Myometrial cell (primary cell): Measurements from ENCODE around the gene DKKL1. TPM values are rescaled to one million over a fixed set of nuclear protein-coding genes. Genes with fewer than 3 reads are reported as not detected.

Source experiments
- total RNA-seq: library from RNA; depleted of rRNA; stranded (reverse); fragments of >200 nt; gene quantifications from 2 replicates; pipeline ENCODE4 v1.2.3, GENCODE V29; 2015

The DKKL1 gene
- 0.29 TPM in 1 of 2 replicates, not detected in the other for total RNA-seq

DNA sequence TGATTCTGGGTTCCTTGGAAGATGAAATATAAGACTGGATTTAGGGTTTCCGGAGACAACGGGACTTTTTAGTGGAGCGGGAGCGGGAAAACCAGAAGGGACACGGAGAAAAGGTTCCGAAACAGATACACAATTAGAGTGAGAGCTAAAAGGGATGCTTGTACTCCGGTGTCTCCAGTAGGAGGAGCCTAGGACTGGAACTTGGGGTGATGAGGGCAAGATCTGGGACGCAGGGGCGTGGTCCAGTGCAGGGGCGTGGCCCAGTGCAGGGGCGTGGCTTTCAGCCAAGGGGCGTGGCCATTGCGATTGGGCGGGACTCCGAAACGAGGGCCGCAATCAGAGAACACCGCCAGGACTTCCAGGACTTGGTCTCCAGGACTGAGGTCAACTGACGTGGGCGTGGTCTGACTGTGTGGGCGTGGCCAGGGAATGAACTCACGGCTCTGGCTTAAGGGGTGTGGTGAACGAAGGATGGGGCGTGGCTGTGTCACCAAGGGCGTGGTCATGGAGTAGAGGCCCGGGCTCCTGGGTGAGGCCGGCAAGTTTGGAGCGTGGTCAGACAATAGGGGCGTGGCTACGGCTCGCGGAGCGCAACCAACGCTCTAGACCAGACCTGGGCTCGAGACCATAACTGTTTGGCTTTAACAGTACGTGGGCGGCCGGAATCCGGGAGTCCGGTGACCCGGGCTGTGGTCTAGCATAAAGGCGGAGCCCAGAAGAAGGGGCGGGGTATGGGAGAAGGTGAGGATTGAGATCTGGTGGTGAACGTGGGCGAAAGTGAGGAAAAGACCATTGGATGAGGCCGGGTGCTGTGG is at the start of gene DKKL1:
TSS of gene DKKL1 (plus strand) at position 610 of the 815 bp plus-strand sequence. CDS start at position 732, 122 bp downstream.

GRCh38 chr19:49324801-49325576 is 38.7 kb upstream of the DKKL1 start, which contains the start of gene SLC6A16:
Gene SLC6A16, minus strand, starts transcription at chr19:49325191. Its CDS starts 13,844 bp downstream, at chr19:49311347.

DNA sequence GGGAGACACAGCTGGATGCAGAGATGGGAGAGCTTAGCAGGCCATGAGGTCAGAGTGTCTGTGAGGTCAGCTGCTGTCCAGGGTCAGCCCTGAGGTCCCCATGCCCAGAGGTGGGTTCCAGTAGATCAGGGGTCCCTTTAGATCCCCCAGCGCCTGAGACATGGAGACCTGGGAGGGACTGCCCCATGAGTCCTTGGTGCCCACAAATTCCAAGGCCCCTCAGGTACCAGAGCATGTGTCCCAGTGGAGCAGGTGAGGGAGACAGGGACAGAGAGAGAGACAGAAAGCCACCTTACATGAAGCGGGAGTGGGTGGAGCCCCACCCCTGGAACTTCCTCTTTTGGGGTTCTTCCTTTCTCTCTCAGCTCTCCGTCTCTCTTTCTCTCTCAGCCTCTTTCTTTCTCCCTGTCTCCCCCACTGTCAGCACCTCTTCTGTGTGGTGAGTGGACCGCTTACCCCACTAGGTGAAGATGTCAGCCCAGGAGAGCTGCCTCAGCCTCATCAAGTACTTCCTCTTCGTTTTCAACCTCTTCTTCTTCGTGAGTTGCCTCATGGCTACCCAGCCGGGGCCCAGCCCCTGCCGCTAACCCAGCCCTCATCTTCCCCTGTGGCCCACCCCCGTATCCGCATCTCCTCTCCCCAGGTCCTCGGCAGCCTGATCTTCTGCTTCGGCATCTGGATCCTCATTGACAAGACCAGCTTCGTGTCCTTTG is 28.4 kb upstream of the DKKL1 start, which contains the start of gene CD37:
TSS of gene CD37 (plus strand) at position 336 of the 713 bp plus-strand sequence. CDS start at position 471, 135 bp downstream.

GRCh38 chr19:49362048-49362928 is 1.4 kb upstream of the DKKL1 start, which contains the start of gene TEAD2:
Gene TEAD2, minus strand, starts transcription at chr19:49362416. Its CDS starts 2,341 bp downstream, at chr19:49360075.

GRCh38 chr19:49387936-49388372 is 24.3 kb downstream of the DKKL1 start, which contains the start of gene KASH5:
Gene KASH5, plus strand, starts transcription at chr19:49388249. Its CDS starts 2,635 bp downstream, at chr19:49390884.

DNA sequence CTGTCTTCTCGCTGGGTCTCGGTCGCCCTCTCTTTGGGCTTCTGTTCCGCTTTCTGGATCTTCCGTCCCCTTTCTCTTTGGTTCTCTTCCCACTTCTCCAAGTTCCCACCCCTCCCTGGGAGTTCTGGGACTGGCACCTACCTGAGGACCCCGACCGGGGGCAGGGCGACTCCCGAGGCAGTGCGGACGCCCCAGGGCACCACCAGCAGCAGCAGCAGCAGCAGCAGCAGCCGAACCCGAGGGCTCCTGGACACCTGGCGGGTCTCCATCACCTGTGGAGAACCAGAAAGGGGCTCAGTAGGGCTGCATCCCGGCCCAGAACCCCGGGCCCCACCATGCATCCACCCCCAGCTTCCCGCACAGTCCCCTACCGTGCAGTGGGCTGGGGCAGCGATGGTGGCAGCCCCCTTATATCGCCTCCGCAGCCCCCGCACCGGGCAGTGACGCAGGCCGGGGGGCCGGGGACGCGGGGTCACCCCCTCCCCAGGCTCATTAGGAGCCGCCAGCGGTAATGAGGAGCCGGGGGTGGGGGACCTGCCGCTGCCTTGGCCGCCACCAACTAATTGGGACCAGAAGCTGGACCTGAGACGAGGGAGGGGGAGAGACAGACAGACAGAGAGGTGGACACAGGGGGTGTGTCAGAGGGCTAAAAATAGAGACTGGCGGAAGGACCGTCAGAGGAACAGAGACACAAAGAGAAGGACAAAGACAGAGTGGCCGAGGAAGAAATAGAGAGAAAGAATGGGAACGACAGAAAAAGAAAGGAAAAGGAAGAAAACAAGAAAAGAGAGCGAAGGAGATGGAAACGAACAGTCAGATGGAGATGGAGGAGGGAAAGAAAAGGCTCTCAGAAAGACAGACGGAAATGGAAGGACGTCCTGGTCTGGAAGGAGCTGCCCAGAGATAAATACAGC is 59.7 kb downstream of the DKKL1 start, which contains the start of gene PTH2:
TSS of gene PTH2 (minus strand) at position 371 of the 914 bp plus-strand sequence. CDS start at position 269, 102 bp downstream.

Other genes with a start within 250 kb of the DKKL1 start
- gene LIN7B, start 249.5 kb upstream of the DKKL1 start, total RNA-seq: 16.5 and 21.0 TPM in 2 replicates
- gene C19orf73, start 244.7 kb upstream of the DKKL1 start, total RNA-seq: 2.3 and 6.3 TPM in 2 replicates
- 1.2 and 1.8 TPM in 2 replicates for gene PPFIA3, start 244.3 kb upstream of the DKKL1 start, total RNA-seq
- gene HRC, start 208.5 kb upstream of the DKKL1 start, total RNA-seq: not detected in 2 replicates
- gene TRPM4, start 206.1 kb upstream of the DKKL1 start, total RNA-seq: 18.5 and 19.0 TPM in 2 replicates
- not detected in 2 replicates for gene SLC6A16, start 38.7 kb upstream of the DKKL1 start, total RNA-seq
- not detected in 2 replicates for gene CD37, start 28.5 kb upstream of the DKKL1 start, total RNA-seq
- gene TEAD2, start 1.5 kb upstream of the DKKL1 start, total RNA-seq: 36.0 and 38.9 TPM in 2 replicates
- gene KASH5, start 24.4 kb downstream of the DKKL1 start, total RNA-seq: not detected in 2 replicates
- not detected in 2 replicates for gene PTH2, start 59.6 kb downstream of the DKKL1 start, total RNA-seq
- not detected in 2 replicates for gene GFY, start 61.5 kb downstream of the DKKL1 start, total RNA-seq
- gene SLC17A7, start 77.7 kb downstream of the DKKL1 start, total RNA-seq: not detected in 2 replicates
- 93.2 and 112 TPM in 2 replicates for gene PIH1D1, start 87.9 kb downstream of the DKKL1 start, total RNA-seq
- 27.1 and 38.6 TPM in 2 replicates for gene ALDH16A1, start 89.3 kb downstream of the DKKL1 start, total RNA-seq
- gene FLT3LG, start 110.3 kb downstream of the DKKL1 start, total RNA-seq: 6.2 and 10.1 TPM in 2 replicates
- gene RPL13A, start 123.7 kb downstream of the DKKL1 start, total RNA-seq: 2,357 and 3,559 TPM in 2 replicates
- gene RPS11, start 132.6 kb downstream of the DKKL1 start, total RNA-seq: 3,022 and 4,072 TPM in 2 replicates
- 37.0 and 60.0 TPM in 2 replicates for gene FCGRT, start 148.8 kb downstream of the DKKL1 start, total RNA-seq
- 271 and 307 TPM in 2 replicates for gene RCN3, start 164.1 kb downstream of the DKKL1 start, total RNA-seq
- 76.1 and 83.6 TPM in 2 replicates for gene NOSIP, start 216.7 kb downstream of the DKKL1 start, total RNA-seq
- gene PRRG2, start 217.4 kb downstream of the DKKL1 start, total RNA-seq: 0.71 TPM in 1 of 2 replicates, not detected in the other
- gene PRR12, start 227.3 kb downstream of the DKKL1 start, total RNA-seq: 3.9 and 4.0 TPM in 2 replicates